Activated CD8-positive, alpha-beta memory T cell treated with anti-CD3 and anti-CD28 coated beads, Interleukin-2, amount 10 ng/mL, durations not matched to agents 7 days and 5 days (primary cell): ENCODE data around the gene FIBP. TPM values are rescaled to one million over a fixed set of nuclear protein-coding genes. Genes with fewer than 3 reads are reported as not detected.
"Not testable (repeated sequence)": the region's sequence is repeated elsewhere in the genome, so short reads cannot be mapped to it uniquely, and the experiment has no call there.

ENCODE experiments used
- ATAC-seq: fragments of 150-1000 bp; cut with Tn5 transposase; one replicate; pipeline ENCODE4 v1.10.0; 2021; ENCODE audit warnings: moderate library complexity
- CTCF ChIA-PET: fragments of 350-600 bp; sonication (Branson Sonifier 250); formaldehyde crosslinking; loops from one replicate; lab custom pipeline; 2021; ENCODE audit warnings: antibody characterized with exemption; lab: Charles Lee
- DNase-seq: peaks from one replicate; pipeline ENCODE4 v3.0.0-alpha.2; 2020
- H3K27ac Mint-ChIP-seq: one replicate; pipeline ENCODE4 v1.8.0; 2021; ENCODE audit warnings: mild to moderate bottlenecking, mixed read lengths
- H3K27me3 Mint-ChIP-seq: one replicate; pipeline ENCODE4 v1.8.0; 2021; ENCODE audit warnings: mixed read lengths
- H3K36me3 Mint-ChIP-seq: one replicate; pipeline ENCODE4 v1.8.0; 2021; ENCODE audit warnings: mild to moderate bottlenecking, mixed read lengths
- H3K4me1 Mint-ChIP-seq: one replicate; pipeline ENCODE4 v1.8.0; 2021; ENCODE audit warnings: mixed read lengths
- H3K4me3 Mint-ChIP-seq: one replicate; pipeline ENCODE4 v1.8.0; 2021; ENCODE audit warnings: mild to moderate bottlenecking, moderate library complexity, mixed read lengths
- H3K9me3 Mint-ChIP-seq: one replicate; pipeline ENCODE4 v1.8.0; 2022; ENCODE audit warnings: low read depth, mixed read lengths
- total RNA-seq, 2 experiments: library from RNA; stranded (reverse); gene quantifications; one replicate each; pipeline ENCODE4 v1.2.3, GENCODE V29; 2021

Gene FIBP
- total RNA-seq, 2 experiments from 2014 or later: 100 to 122 TPM

DNA sequence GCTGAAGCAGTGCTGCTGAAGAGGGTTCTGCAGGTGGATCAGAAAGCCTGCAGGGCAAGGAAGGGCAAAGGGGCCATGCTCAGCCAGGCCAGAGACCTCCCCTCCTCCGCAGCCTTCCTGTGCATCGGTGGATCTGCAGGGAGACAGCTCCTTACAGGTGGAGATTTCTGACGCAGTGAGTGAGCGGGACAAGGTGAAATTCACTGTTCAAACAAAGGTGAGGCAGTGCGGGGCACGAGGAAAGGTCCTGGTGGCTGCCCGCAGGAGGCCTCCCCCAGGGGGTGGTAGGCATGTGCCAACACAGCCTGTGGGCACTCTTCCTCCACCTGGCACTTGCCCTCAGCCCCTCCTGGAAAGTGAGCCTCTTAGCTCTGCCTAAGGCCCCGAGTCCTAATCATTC is 38.9 kb downstream of the FIBP start:
- Mint-ChIP-seq H3K27ac (no peak overlapping the region), H3K36me3 (peaks cover 33% of the 10 kb centered on the region), H3K4me1 (peaks cover 8% of the 10 kb centered on the region), H3K27me3 (no peaks in the 10 kb centered on the region), H3K4me3 (no peak overlapping the region), H3K9me3 (peaks cover 2% of the 10 kb centered on the region)
- CTCF ChIA-PET: interaction anchor here (0.9 to 5.6 kb wide), 9 partner anchors 9 to 79 kb away, joined by 3 to 20 read pairs (median 5); partner anchors contain the start of genes CCDC85B, CFL1, FIBP and MUS81
- no peak for ATAC-seq
- DNase-seq: no peak

GRCh38 chr11:65848693-65849092 is 39.6 kb downstream of the FIBP start:
- not testable (repeated sequence) for H3K4me3 Mint-ChIP-seq, H3K27ac Mint-ChIP-seq, H3K4me1 Mint-ChIP-seq, H3K27me3 Mint-ChIP-seq, H3K9me3 Mint-ChIP-seq, DNase-seq, ATAC-seq
- peaks cover 26% of the 10 kb centered on the region for H3K36me3 Mint-ChIP-seq
- CTCF ChIA-PET: interaction anchor here (0.6 to 5.6 kb wide), 7 partner anchors 9 to 161 kb away, joined by 3 to 20 read pairs (median 4); partner anchors contain the start of genes CCDC85B, CFL1 and FIBP

- Mint-ChIP-seq H3K4me1 (peaks cover 2% of the 10 kb centered on the region), H3K36me3 (peaks cover 17% of the 10 kb centered on the region), H3K4me3 (no peak overlapping the region), H3K27me3 (no peaks in the 10 kb centered on the region), H3K9me3 (peaks cover 2% of the 10 kb centered on the region), H3K27ac (no peak overlapping the region)
- ATAC-seq (no peak), DNase-seq (no peak)
- CTCF ChIA-PET: interaction anchor here (1.2 to 4.7 kb wide), 5 partner anchors 12 to 137 kb away, joined by 3 to 17 read pairs (median 4); partner anchors contain the start of genes CCDC85B, FIBP and MUS81
Measured at GRCh38 chr11:65847746-65848145, 40.5 kb downstream of the FIBP start.

DNA sequence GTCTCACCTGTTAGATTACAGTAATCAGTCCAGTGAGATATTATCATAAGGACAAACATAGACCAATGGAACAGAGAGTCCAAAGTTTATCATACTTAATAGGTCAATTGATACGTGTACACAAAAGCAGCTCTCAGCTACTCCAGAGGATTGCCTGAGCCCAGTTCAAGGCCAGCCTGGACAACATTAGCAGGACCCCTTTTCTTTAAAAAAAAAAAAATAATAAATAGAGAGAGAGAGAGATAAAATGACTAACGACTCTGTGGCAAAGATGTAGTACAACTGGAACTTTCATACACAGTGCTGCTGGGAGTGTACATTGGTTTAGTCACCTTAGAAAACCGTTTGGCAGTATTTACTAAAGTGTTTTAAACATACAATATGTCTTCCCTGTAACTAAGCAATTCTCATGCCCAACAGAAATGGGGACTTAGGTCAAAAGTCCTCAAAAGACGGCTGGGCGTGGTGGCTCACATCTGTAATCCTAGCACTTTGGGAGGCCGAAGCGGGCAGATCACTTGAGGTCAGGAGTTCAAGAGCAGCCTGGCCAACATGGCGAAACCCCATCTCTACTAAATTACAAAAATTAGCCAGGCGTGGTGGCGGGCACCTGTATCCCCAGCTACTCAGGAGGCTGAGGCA is 43.9 kb downstream of the FIBP start:
- ATAC-seq (no peak), DNase-seq (no peak)
- H3K36me3 Mint-ChIP-seq: no peaks in the 10 kb centered on the region
- H3K4me1 Mint-ChIP-seq: no peaks in the 10 kb centered on the region
- no peaks in the 10 kb centered on the region for H3K27me3 Mint-ChIP-seq
- no peaks in the 10 kb centered on the region for H3K9me3 Mint-ChIP-seq
- no peak overlapping the region for H3K4me3 Mint-ChIP-seq
- no peak overlapping the region for H3K27ac Mint-ChIP-seq
- CTCF ChIA-PET: interaction anchor here (0.7 to 1.9 kb wide), 4 partner anchors 17 to 181 kb away, joined by 3 to 5 read pairs (median 4); partner anchors contain the start of gene FIBP

- H3K27ac Mint-ChIP-seq: no peak overlapping the region
- H3K4me3 Mint-ChIP-seq: no peak overlapping the region
- no peaks in the 10 kb centered on the region for H3K27me3 Mint-ChIP-seq
- no peaks in the 10 kb centered on the region for H3K4me1 Mint-ChIP-seq
- DNase-seq: no peak
- no peaks in the 10 kb centered on the region for H3K9me3 Mint-ChIP-seq
- no peak for ATAC-seq
- CTCF ChIA-PET: interaction anchor here (0.7 to 1.4 kb wide), 3 partner anchors 74 to 180 kb away, joined by 3 to 4 read pairs (median 3); no protein-coding TSS in a partner anchor
- no peaks in the 10 kb centered on the region for H3K36me3 Mint-ChIP-seq
Measured at GRCh38 chr11:65843811-65844210, 44.5 kb downstream of the FIBP start.

GRCh38 chr11:65842144-65842543 is 46.1 kb downstream of the FIBP start:
- ATAC-seq (no peak), DNase-seq (no peak)
- Mint-ChIP-seq H3K36me3 (no peaks in the 10 kb centered on the region), H3K27me3 (no peaks in the 10 kb centered on the region), H3K4me3 (no peak overlapping the region), H3K27ac (no peak overlapping the region), H3K9me3 (no peaks in the 10 kb centered on the region), H3K4me1 (no peaks in the 10 kb centered on the region)
- CTCF ChIA-PET: interaction anchor here (1.7 kb wide), 1 partner anchor 10 kb away, joined by 3 read pairs; no protein-coding TSS in a partner anchor

GRCh38 chr11:65834202-65834601 is 54.1 kb downstream of the FIBP start:
- CTCF ChIA-PET: interaction anchor here (0.7 to 3.9 kb wide), 11 partner anchors 17 to 154 kb away, joined by 3 to 24 read pairs (median 9); partner anchors contain the start of genes AP5B1, CFL1, FIBP and KAT5
- H3K27ac Mint-ChIP-seq: no peak overlapping the region
- no peak overlapping the region for H3K4me3 Mint-ChIP-seq
- H3K36me3 Mint-ChIP-seq: peaks cover 4% of the 10 kb centered on the region
- H3K27me3 Mint-ChIP-seq: peaks cover 25% of the 10 kb centered on the region
- no peak for DNase-seq
- no peak for ATAC-seq
- peaks cover 13% of the 10 kb centered on the region for H3K4me1 Mint-ChIP-seq
- H3K9me3 Mint-ChIP-seq: no peaks in the 10 kb centered on the region

Other genes with a start within 250 kb of the FIBP start
- gene RELA, start 225.6 kb downstream of the FIBP start, total RNA-seq: 10 to 100 TPM; 81.3 to 82.0 TPM
- gene KAT5, start 176.2 kb downstream of the FIBP start, total RNA-seq: 10 to 100 TPM; 62.0 to 69.8 TPM
- 100 to 1,000 TPM in 1 of 2 experiments, 10 to 100 TPM in 1; 90.5 to 109 TPM for gene RNASEH2C, start 167.7 kb downstream of the FIBP start, total RNA-seq
- gene AP5B1, start 107.5 kb downstream of the FIBP start, total RNA-seq: 10 to 100 TPM; 25.0 to 25.8 TPM
- gene OVOL1, start 101.4 kb downstream of the FIBP start, total RNA-seq: not detected
- gene SNX32, start 54.5 kb downstream of the FIBP start, total RNA-seq: 1 to 10 TPM; 1.7 to 2.4 TPM
- 1,000 to 10,000 TPM; 1,745 to 1,753 TPM for gene CFL1, start 30.3 kb downstream of the FIBP start, total RNA-seq
- gene MUS81, start 28.0 kb downstream of the FIBP start, total RNA-seq: 100 to 1,000 TPM; 106 to 125 TPM
- gene EFEMP2, start 15.7 kb downstream of the FIBP start, total RNA-seq: 10 to 100 TPM in 1 of 2 experiments, 1 to 10 TPM in 1; 7.1 to 13.4 TPM
- 100 to 1,000 TPM; 268 to 339 TPM for gene CTSW, start 8.6 kb downstream of the FIBP start, total RNA-seq
- gene CCDC85B, start 2.2 kb upstream of the FIBP start, total RNA-seq: 10 to 100 TPM; 82.3 to 94.1 TPM
- 1 to 10 TPM; 2.7 to 6.0 TPM for gene FOSL1, start 11.9 kb upstream of the FIBP start, total RNA-seq
- gene C11orf68, start 30.6 kb upstream of the FIBP start, total RNA-seq: 10 to 100 TPM; 27.5 to 37.8 TPM
- 100 to 1,000 TPM; 192 to 254 TPM for gene DRAP1, start 31.0 kb upstream of the FIBP start, total RNA-seq
- not detected for gene TSGA10IP, start 57.0 kb upstream of the FIBP start, total RNA-seq
- 10 to 100 TPM; 79.7 to 89.2 TPM for gene SART1, start 73.3 kb upstream of the FIBP start, total RNA-seq
- gene EIF1AD, start 113.7 kb upstream of the FIBP start, total RNA-seq: 10 to 100 TPM; 57.5 to 60.3 TPM
- gene BANF1, start 114.0 kb upstream of the FIBP start, total RNA-seq: 100 to 1,000 TPM; 199 to 227 TPM
- not detected for gene CST6, start 123.5 kb upstream of the FIBP start, total RNA-seq
- under 1 TPM in 1 of 2 experiments, not detected in 1; 0.54 TPM for gene CATSPER1, start 138.0 kb upstream of the FIBP start, total RNA-seq
- not detected for gene GAL3ST3, start 160.7 kb upstream of the FIBP start, total RNA-seq
- gene SF3B2, start 163.9 kb upstream of the FIBP start, total RNA-seq: 100 to 1,000 TPM; 256 to 281 TPM
- 100 to 1,000 TPM in 1 of 2 experiments, 10 to 100 TPM in 1; 96.6 to 104 TPM for gene PACS1, start 181.8 kb upstream of the FIBP start, total RNA-seq